ENCODE measurements around the gene SLC66A3. TPM values are rescaled to one million over a fixed set of nuclear protein-coding genes. Genes with fewer than 3 reads are reported as not detected.

The SLC66A3 gene
- total and polyA plus RNA-seq, 12 donors: 4.5 to 15.4 (median 7.3) TPM

DNA sequence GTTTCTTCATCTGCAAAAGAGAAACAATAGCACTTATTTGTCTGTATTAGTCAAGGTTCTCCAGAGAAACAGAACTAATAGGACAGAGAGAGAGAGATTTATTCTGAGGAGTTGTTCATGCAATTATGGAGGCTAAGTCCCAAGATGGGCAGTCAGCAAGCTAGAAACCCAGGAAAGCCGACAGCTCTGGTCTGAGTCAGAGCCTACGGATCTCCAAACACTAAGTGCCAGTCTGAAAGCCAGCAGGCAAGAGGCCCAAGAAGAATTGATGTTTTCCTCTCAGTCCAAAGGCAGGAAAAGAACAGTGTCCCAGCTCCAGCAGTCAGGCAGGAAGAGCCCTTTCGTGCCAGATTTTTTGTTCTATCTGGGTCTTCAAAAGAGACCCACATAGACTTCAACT is 36.5 kb upstream of the SLC66A3 start:
- WGBS, 2 donors: 79 to 80% methylated on average over 3 of the region's 3 CpGs
- Histone ChIP-seq H3K36me3 (no peaks in the 10 kb centered on the region), H3K4me1 (no peaks in the 10 kb centered on the region), H3K27ac (no peak overlapping the region), H3K4me3 (no peak overlapping the region), H3K9me3 (no peaks in the 10 kb centered on the region), H3K27me3 (peaks cover 0 to 9% (median 2%) of the 10 kb centered on the region in 7 donors)
- ATAC-seq (no peak), DNase-seq (no peak)
- intact Hi-C loops (cut with DNase I): no loop called here
- no peak for TF ChIP-seq CTCF (IDR thresholded peaks at IDR 0.05)

- no peak for ATAC-seq
- Histone ChIP-seq H3K27me3 (peaks cover 0 to 22% (median 7%) of the 10 kb centered on the region in 7 donors), H3K36me3 (no peaks in the 10 kb centered on the region), H3K4me3 (no peak overlapping the region), H3K4me1 (no peaks in the 10 kb centered on the region), H3K9me3 (no peaks in the 10 kb centered on the region), H3K27ac (no peak overlapping the region)
- TF ChIP-seq CTCF (IDR thresholded peaks at IDR 0.05): no peak
- no peak for DNase-seq
- 48 to 49% methylated on average over 8 of the region's 8 CpGs for WGBS, 2 donors
- intact Hi-C loops (cut with DNase I): loop anchor here in 6 of 10 donors (5.0 to 10.0 kb wide), 3 partner anchors 206 to 289 kb away; partner anchors contain the start of gene KCNF1 (in 5 of the 6)
Observed at GRCh38 chr2:11121099-11121822, 34.0 kb upstream of the SLC66A3 start.

GRCh38 chr2:11121823-11122155 is 33.5 kb upstream of the SLC66A3 start:
- no peak overlapping the region for H3K27ac ChIP-seq
- no peaks in the 10 kb centered on the region for H3K4me1 ChIP-seq
- intact Hi-C loops (cut with DNase I): loop anchor here in 6 of 10 donors (5.0 to 10.0 kb wide), 3 partner anchors 207 to 289 kb away; partner anchors contain the start of gene KCNF1 (in 5 of the 6)
- H3K4me3 ChIP-seq: no peak overlapping the region
- no peaks in the 10 kb centered on the region for H3K9me3 ChIP-seq
- H3K27me3 ChIP-seq: peaks cover 0 to 22% (median 7%) of the 10 kb centered on the region in 7 donors
- H3K36me3 ChIP-seq: no peaks in the 10 kb centered on the region
- no peak for DNase-seq
- no peak for TF ChIP-seq CTCF (IDR thresholded peaks at IDR 0.05)
- ATAC-seq: no peak
- WGBS, 2 donors: 62 to 72% methylated on average over 7 of the region's 7 CpGs

DNA sequence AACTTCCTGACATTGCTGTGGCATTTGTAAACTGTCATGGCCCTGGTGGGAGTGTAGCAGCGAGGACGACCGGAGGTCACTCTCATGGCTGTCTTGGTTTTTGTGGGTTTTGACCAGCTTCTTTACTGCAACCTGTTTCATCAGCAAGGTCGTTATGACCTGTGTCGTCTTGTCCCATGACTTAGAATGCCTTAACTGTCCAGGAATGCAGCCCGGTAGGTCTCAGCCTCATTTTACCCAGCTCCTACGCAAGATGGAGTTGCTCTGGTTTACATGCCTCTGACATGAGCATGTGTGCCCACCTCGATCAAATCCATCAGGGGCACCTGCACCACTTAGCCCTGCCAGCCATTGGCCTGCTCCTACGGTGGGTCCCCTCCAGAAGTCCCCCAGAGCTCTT is 32.9 kb upstream of the SLC66A3 start:
- WGBS, 2 donors: 84 to 86% methylated on average over 9 of the region's 9 CpGs
- intact Hi-C loops (cut with DNase I): loop anchor here in 6 of 10 donors (5.0 to 10.0 kb wide), 3 partner anchors 208 to 290 kb away; partner anchors contain the start of gene KCNF1 (in 5 of the 6)
- peaks cover 0 to 22% (median 7%) of the 10 kb centered on the region in 7 donors for H3K27me3 ChIP-seq

More for the DNA sequence above, 32.9 kb upstream of the SLC66A3 start:
- TF ChIP-seq CTCF (IDR thresholded peaks at IDR 0.05): no peak
- Histone ChIP-seq H3K4me1 (no peaks in the 10 kb centered on the region), H3K4me3 (no peak overlapping the region), H3K9me3 (no peaks in the 10 kb centered on the region), H3K27ac (no peak overlapping the region), H3K36me3 (no peaks in the 10 kb centered on the region)
- DNase-seq (no peak), ATAC-seq (no peak)
